ENCODE results near the gene SMIM45.
A peak's percentile ranks its signal among the peaks of the same experiment; 100 is the strongest.

Gene SMIM45

GRCh38 chr22:41968601-41969000 is 16.7 kb downstream of the SMIM45 start:
- H3K36me3 ChIP-seq (ENCODE audit: control insufficient read depth, insufficient read depth, low read length) = no peaks in the 10 kb centered on the region
- no peaks in the 10 kb centered on the region for H3K9me3 ChIP-seq (ENCODE audit: control insufficient read depth, insufficient read depth, low read length)
- H3K27me3 ChIP-seq (ENCODE audit: control insufficient read depth, insufficient read depth, low read length) = peaks cover 5% of the 10 kb centered on the region
- H3K9ac ChIP-seq (ENCODE audit: low read depth, low read length) = no peak overlapping the region
- H3K4me1 ChIP-seq (ENCODE audit: control insufficient read depth, insufficient read depth, low read length) = peaks cover 6% of the 10 kb centered on the region
- no peak overlapping the region for H3K4me3 ChIP-seq (ENCODE audit: low read depth, low read length)

- no peak within 1 kb of the TSS for H3K9ac ChIP-seq (ENCODE audit: low read depth, low read length)
- H3K9me3 ChIP-seq (ENCODE audit: control insufficient read depth, insufficient read depth, low read length) = no peaks in the 10 kb centered on the region
- no peaks in the 10 kb centered on the region for H3K36me3 ChIP-seq (ENCODE audit: control insufficient read depth, insufficient read depth, low read length)
- H3K27me3 ChIP-seq (ENCODE audit: control insufficient read depth, insufficient read depth, low read length) = peaks cover 5% of the 10 kb centered on the region
- H3K4me1 ChIP-seq (ENCODE audit: control insufficient read depth, insufficient read depth, low read length) = peaks cover 2% of the 10 kb centered on the region
- no peak within 1 kb of the TSS for H3K4me3 ChIP-seq (ENCODE audit: low read depth, low read length)
Measured at GRCh38 chr22:41969110-41969646, 17.2 kb downstream of the SMIM45 start, which contains the start of gene SEPTIN3. SEPTIN3 (plus strand) TSS chr22:41969443; CDS start chr22:41971493, 2,050 bp downstream.

GRCh38 chr22:41970601-41971000 is 18.7 kb downstream of the SMIM45 start:
- Histone ChIP-seq H3K4me3 (ENCODE audit: low read depth, low read length) (no peak overlapping the region), H3K4me1 (ENCODE audit: control insufficient read depth, insufficient read depth, low read length) (peaks cover 2% of the 10 kb centered on the region), H3K9ac (ENCODE audit: low read depth, low read length) (no peak overlapping the region), H3K36me3 (ENCODE audit: control insufficient read depth, insufficient read depth, low read length) (no peaks in the 10 kb centered on the region), H3K27me3 (ENCODE audit: control insufficient read depth, insufficient read depth, low read length) (peaks cover 14% of the 10 kb centered on the region), H3K9me3 (ENCODE audit: control insufficient read depth, insufficient read depth, low read length) (no peaks in the 10 kb centered on the region)

GRCh38 chr22:41971431-41971830 is 19.5 kb downstream of the SMIM45 start:
- Histone ChIP-seq H3K4me3 (ENCODE audit: low read depth, low read length) (no peak overlapping the region), H3K36me3 (ENCODE audit: control insufficient read depth, insufficient read depth, low read length) (no peaks in the 10 kb centered on the region), H3K4me1 (ENCODE audit: control insufficient read depth, insufficient read depth, low read length) (peaks cover 2% of the 10 kb centered on the region), H3K27me3 (ENCODE audit: control insufficient read depth, insufficient read depth, low read length) (peaks cover 21% of the 10 kb centered on the region), H3K9me3 (ENCODE audit: control insufficient read depth, insufficient read depth, low read length) (no peaks in the 10 kb centered on the region), H3K9ac (ENCODE audit: low read depth, low read length) (no peak overlapping the region)

GRCh38 chr22:41974691-41975290 is 22.8 kb downstream of the SMIM45 start:
- peaks cover 5% of the 10 kb centered on the region for H3K4me1 ChIP-seq (ENCODE audit: control insufficient read depth, insufficient read depth, low read length)
- no peaks in the 10 kb centered on the region for H3K36me3 ChIP-seq (ENCODE audit: control insufficient read depth, insufficient read depth, low read length)
- H3K9me3 ChIP-seq (ENCODE audit: control insufficient read depth, insufficient read depth, low read length) = no peaks in the 10 kb centered on the region
- H3K27me3 ChIP-seq (ENCODE audit: control insufficient read depth, insufficient read depth, low read length) = peaks cover 24% of the 10 kb centered on the region
- H3K4me3 ChIP-seq (ENCODE audit: low read depth, low read length) = no peak overlapping the region
- H3K9ac ChIP-seq (ENCODE audit: low read depth, low read length) = no peak overlapping the region

GRCh38 chr22:41975299-41976069 is 23.5 kb downstream of the SMIM45 start:
- Histone ChIP-seq H3K36me3 (ENCODE audit: control insufficient read depth, insufficient read depth, low read length) (no peaks in the 10 kb centered on the region), H3K27me3 (ENCODE audit: control insufficient read depth, insufficient read depth, low read length) (peaks cover 24% of the 10 kb centered on the region), H3K4me3 (ENCODE audit: low read depth, low read length) (peak overlapping the region; percentile 37), H3K9me3 (ENCODE audit: control insufficient read depth, insufficient read depth, low read length) (no peaks in the 10 kb centered on the region), H3K4me1 (ENCODE audit: control insufficient read depth, insufficient read depth, low read length) (peaks cover 5% of the 10 kb centered on the region), H3K9ac (ENCODE audit: low read depth, low read length) (no peak overlapping the region)

- Histone ChIP-seq H3K4me1 (ENCODE audit: control insufficient read depth, insufficient read depth, low read length) (peaks cover 5% of the 10 kb centered on the region), H3K36me3 (ENCODE audit: control insufficient read depth, insufficient read depth, low read length) (no peaks in the 10 kb centered on the region), H3K27me3 (ENCODE audit: control insufficient read depth, insufficient read depth, low read length) (peaks cover 24% of the 10 kb centered on the region), H3K9ac (ENCODE audit: low read depth, low read length) (no peak overlapping the region), H3K4me3 (ENCODE audit: low read depth, low read length) (peak overlapping the region; percentile 37), H3K9me3 (ENCODE audit: control insufficient read depth, insufficient read depth, low read length) (no peaks in the 10 kb centered on the region)
Measured at GRCh38 chr22:41976070-41976901, 24.3 kb downstream of the SMIM45 start.

- Histone ChIP-seq H3K4me1 (ENCODE audit: control insufficient read depth, insufficient read depth, low read length) (peaks cover 5% of the 10 kb centered on the region), H3K9me3 (ENCODE audit: control insufficient read depth, insufficient read depth, low read length) (no peaks in the 10 kb centered on the region), H3K9ac (ENCODE audit: low read depth, low read length) (no peak overlapping the region), H3K27me3 (ENCODE audit: control insufficient read depth, insufficient read depth, low read length) (peaks cover 24% of the 10 kb centered on the region), H3K36me3 (ENCODE audit: control insufficient read depth, insufficient read depth, low read length) (no peaks in the 10 kb centered on the region), H3K4me3 (ENCODE audit: low read depth, low read length) (peak overlapping the region; percentile 88)
Measured at GRCh38 chr22:41976961-41977566, 25.1 kb downstream of the SMIM45 start.

- H3K36me3 ChIP-seq (ENCODE audit: control insufficient read depth, insufficient read depth, low read length) = no peaks in the 10 kb centered on the region
- no peaks in the 10 kb centered on the region for H3K9me3 ChIP-seq (ENCODE audit: control insufficient read depth, insufficient read depth, low read length)
- H3K4me1 ChIP-seq (ENCODE audit: control insufficient read depth, insufficient read depth, low read length) = peaks cover 5% of the 10 kb centered on the region
- H3K4me3 ChIP-seq (ENCODE audit: low read depth, low read length) = no peak overlapping the region
- peaks cover 19% of the 10 kb centered on the region for H3K27me3 ChIP-seq (ENCODE audit: control insufficient read depth, insufficient read depth, low read length)
- H3K9ac ChIP-seq (ENCODE audit: low read depth, low read length) = no peak overlapping the region
Measured at GRCh38 chr22:41978732-41979131, 26.8 kb downstream of the SMIM45 start.

- Histone ChIP-seq H3K9ac (ENCODE audit: low read depth, low read length) (no peak overlapping the region), H3K4me3 (ENCODE audit: low read depth, low read length) (no peak overlapping the region), H3K36me3 (ENCODE audit: control insufficient read depth, insufficient read depth, low read length) (no peaks in the 10 kb centered on the region), H3K9me3 (ENCODE audit: control insufficient read depth, insufficient read depth, low read length) (no peaks in the 10 kb centered on the region), H3K4me1 (ENCODE audit: control insufficient read depth, insufficient read depth, low read length) (peaks cover 5% of the 10 kb centered on the region), H3K27me3 (ENCODE audit: control insufficient read depth, insufficient read depth, low read length) (peaks cover 19% of the 10 kb centered on the region)
Measured at GRCh38 chr22:41979423-41980250, 27.7 kb downstream of the SMIM45 start.
